AG09309 (cell line): Measurements from ENCODE around the gene HAVCR2.

Source experiments
- DNase-seq: peaks from one replicate; pipeline ENCODE4 v3.0.0-alpha.2; 2010; ENCODE audit warnings: low read depth
- H3K4me3 ChIP-seq: 2 replicates; pipeline ENCODE4 v1.5.1; 2011; ENCODE audit warnings: mild to moderate bottlenecking, low read depth, low read length, moderate library complexity; ENCODE audit not compliant: control insufficient read depth
- TF ChIP-seq, protein P1 (sequence below): IDR thresholded peaks from 2 replicates; pipeline ENCODE4 v1.5.1; 2011; ENCODE audit warnings: mild to moderate bottlenecking, low read depth, low read length, inconsistent platforms; ENCODE audit not compliant: insufficient read depth, control insufficient read depth; ENCODE audit errors: missing control alignments

Gene HAVCR2

GRCh38 chr5:157076558-157076957, 32.3 kb downstream of the HAVCR2 start:
- TF ChIP-seq, protein P1, sequence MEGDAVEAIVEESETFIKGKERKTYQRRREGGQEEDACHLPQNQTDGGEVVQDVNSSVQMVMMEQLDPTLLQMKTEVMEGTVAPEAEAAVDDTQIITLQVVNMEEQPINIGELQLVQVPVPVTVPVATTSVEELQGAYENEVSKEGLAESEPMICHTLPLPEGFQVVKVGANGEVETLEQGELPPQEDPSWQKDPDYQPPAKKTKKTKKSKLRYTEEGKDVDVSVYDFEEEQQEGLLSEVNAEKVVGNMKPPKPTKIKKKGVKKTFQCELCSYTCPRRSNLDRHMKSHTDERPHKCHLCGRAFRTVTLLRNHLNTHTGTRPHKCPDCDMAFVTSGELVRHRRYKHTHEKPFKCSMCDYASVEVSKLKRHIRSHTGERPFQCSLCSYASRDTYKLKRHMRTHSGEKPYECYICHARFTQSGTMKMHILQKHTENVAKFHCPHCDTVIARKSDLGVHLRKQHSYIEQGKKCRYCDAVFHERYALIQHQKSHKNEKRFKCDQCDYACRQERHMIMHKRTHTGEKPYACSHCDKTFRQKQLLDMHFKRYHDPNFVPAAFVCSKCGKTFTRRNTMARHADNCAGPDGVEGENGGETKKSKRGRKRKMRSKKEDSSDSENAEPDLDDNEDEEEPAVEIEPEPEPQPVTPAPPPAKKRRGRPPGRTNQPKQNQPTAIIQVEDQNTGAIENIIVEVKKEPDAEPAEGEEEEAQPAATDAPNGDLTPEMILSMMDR = no peak
- DNase-seq = peak; percentile 39
- no peak overlapping the region for H3K4me3 ChIP-seq

DNA sequence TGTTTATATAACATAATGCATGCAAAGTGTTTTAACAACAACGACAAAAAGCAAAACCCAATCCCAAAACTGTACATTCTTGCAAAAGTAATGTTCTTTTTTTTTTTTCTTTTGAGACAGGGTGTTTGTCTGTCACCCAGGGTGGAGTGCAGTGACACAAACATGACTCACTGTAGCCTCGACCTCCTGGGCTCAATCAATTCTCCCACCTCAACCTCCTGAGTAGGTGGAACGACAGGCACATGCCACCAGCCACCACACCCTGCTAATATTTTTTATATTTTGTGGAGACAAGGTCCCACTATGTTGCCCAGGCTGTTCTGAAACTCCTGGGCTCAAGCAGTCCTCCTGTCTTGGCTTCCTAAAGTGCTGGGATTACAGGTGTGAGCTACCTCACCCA, 36.3 kb downstream of the HAVCR2 start:
- no peak overlapping the region for H3K4me3 ChIP-seq
- TF ChIP-seq, protein P1 = no peak
- no peak for DNase-seq

DNA sequence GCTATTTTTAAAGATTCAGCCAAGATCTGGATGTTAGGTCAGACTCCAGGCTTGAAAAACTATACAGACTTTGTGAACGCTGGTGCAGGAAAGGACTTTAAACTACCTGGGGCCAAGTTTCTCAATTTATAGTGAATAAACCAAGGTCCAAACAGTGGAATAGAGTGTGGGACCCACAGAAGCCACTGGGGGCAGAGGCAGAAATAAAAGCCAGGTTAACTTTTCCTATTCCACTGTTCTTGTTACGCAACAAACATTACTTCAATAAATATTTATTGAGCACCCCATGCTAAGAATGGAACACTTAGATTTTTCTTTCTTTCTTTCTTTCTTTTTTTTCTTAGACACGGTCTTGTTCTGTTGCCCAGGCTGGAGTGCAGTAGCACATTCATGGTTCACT, 38.9 kb downstream of the HAVCR2 start:
- no peak for DNase-seq
- TF ChIP-seq, protein P1 = no peak
- no peak overlapping the region for H3K4me3 ChIP-seq

GRCh38 chr5:157068785-157069184, 40.1 kb downstream of the HAVCR2 start:
- DNase-seq = no peak
- no peak overlapping the region for H3K4me3 ChIP-seq
- TF ChIP-seq, protein P1 = no peak

- TF ChIP-seq, protein P1 = no peak
- no peak for DNase-seq
- no peak overlapping the region for H3K4me3 ChIP-seq
Measured at GRCh38 chr5:157068339-157068738, 40.5 kb downstream of the HAVCR2 start.

GRCh38 chr5:157067005-157067404, 41.8 kb downstream of the HAVCR2 start:
- DNase-seq = no peak
- TF ChIP-seq, protein P1 = no peak
- H3K4me3 ChIP-seq = no peak overlapping the region

- TF ChIP-seq, protein P1 = no peak
- no peak for DNase-seq
- no peak overlapping the region for H3K4me3 ChIP-seq
Measured at GRCh38 chr5:157066080-157066479, 42.8 kb downstream of the HAVCR2 start.
